Measurements from ENCODE around the gene RPTOR. TPM values are rescaled to one million over a fixed set of nuclear protein-coding genes. Genes with fewer than 3 reads are reported as not detected.

RPTOR gene
- total RNA-seq, 1 experiment from 2014 or later: 30.6 TPM

DNA sequence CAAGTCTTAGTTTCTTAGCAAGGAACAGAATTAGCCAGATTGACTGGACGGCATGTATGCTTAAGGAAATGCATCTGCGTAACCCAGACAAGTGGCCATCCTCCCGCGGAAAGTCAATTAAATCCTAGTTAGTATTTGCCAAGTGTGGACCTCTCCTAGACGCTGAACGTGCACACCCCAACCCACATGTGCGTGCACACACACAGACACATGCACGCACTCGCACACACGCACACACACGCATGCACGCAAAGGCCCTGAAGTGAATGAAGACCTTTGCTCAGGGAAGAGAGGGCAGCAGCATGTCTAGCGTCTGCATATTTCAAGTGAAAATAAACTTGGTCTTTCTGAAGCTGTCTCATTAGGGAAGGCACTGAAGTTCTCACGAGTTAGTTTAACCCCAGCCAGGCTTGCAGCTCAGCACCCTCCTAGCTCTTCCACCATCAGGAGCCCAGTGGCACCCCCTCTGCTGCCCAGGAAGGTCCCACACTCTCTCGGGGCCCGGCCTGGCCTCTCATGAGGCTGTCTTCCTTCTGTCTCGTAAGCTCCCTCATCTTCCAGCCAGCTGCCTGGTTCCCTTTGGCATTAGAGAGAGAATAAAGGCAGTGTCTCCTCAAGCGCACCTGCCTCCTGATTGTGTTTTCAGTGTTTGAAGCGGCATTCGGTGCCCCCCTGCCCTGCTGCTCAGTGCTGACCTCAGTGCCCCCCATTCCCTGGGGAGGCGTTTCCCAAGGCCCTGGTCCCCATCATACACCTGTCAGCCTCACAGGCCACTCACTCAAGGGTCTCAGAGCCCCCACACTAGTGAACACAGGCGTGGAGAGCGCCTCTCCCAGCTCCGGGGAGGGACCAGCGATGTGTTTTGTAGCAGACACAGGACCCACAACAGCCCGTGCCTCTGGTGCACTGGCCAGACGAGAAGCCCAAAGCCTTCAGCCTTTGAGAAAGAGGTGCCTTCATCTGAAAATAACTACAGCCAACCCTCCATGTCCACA lies 394.8 kb downstream of the RPTOR start:
- Histone ChIP-seq H4K20me1 (ENCODE audit: insufficient read depth, low read depth, low read length) (no peaks in the 10 kb centered on the region), H3K9ac (ENCODE audit: low read length) (no peak overlapping the region), H2AFZ (ENCODE audit: low read length) (no peak overlapping the region), H3K4me2 (ENCODE audit: low read depth, low read length, poor library complexity, severe bottlenecking) (no peak overlapping the region), H3K4me1 (ENCODE audit: low read length) (no peaks in the 10 kb centered on the region), H3K9me3 (ENCODE audit: low read length) (no peaks in the 10 kb centered on the region), H3K9me2 (replicated peaks; ENCODE audit: insufficient read depth, low read length) (no peaks in the 10 kb centered on the region), H3K79me2 (ENCODE audit: low read length) (no peaks in the 10 kb centered on the region), H3K36me3 (ENCODE audit: insufficient read depth, low read length) (no peaks in the 10 kb centered on the region), H3K27me3 (ENCODE audit: low read length) (no peaks in the 10 kb centered on the region), H3K27ac (ENCODE audit: low read length) (no peak overlapping the region), H3K4me3 (ENCODE audit: low read length) (no peak overlapping the region)
- DNase-seq: no peak

DNA sequence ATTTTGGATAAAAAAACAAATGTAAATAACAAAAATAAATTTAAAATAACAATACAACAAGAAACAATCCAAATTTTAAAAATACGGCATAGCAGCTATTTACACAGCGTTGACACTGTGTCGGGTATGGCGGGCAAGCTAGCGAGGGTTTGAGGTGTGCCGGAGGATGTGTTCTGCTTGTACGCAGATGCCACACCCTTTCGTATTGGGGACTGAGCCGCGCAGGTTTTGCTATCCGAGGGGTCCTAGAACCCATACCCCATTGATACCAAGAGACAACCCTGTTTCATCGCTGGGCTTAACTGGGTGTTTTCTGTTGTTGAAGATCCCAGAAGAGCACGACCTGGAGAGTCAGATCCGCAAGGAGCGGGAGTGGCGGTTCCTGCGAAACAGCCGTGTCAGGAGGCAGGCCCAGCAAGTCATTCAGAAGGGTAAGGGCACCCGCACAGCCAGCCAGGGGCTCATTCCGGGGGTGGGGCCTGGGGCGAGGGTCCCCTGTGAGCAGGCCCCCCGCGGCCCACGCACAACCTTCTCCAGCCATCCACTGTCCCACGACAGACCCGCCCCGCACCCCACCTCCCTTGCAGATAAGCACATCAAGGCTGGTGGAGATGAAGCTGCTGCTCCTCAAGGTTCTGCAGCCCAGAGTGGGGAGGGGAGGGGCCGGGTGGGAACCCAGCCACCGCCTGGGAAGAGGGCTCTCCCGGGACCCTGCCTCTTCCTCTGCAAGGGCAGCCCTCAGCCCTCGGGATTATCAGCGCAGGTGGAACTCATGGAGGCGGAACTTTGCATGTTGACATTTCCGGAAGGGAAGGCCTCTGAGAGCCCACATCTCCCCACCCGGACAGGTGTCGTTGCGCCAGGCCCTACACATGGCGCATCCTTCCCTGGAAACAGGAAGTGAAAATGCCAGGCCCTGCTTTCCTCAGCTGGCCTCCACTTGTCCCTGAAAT lies 395.8 kb downstream of the RPTOR start:
- Histone ChIP-seq H3K27ac (ENCODE audit: low read length) (no peak overlapping the region), H3K9ac (ENCODE audit: low read length) (no peak overlapping the region), H2AFZ (ENCODE audit: low read length) (no peak overlapping the region), H3K79me2 (ENCODE audit: low read length) (no peaks in the 10 kb centered on the region), H3K4me1 (ENCODE audit: low read length) (no peaks in the 10 kb centered on the region), H3K4me2 (ENCODE audit: low read depth, low read length, poor library complexity, severe bottlenecking) (no peak overlapping the region), H3K27me3 (ENCODE audit: low read length) (no peaks in the 10 kb centered on the region), H3K4me3 (ENCODE audit: low read length) (no peak overlapping the region), H3K9me3 (ENCODE audit: low read length) (no peaks in the 10 kb centered on the region), H4K20me1 (ENCODE audit: insufficient read depth, low read depth, low read length) (no peaks in the 10 kb centered on the region), H3K9me2 (replicated peaks; ENCODE audit: insufficient read depth, low read length) (no peaks in the 10 kb centered on the region), H3K36me3 (ENCODE audit: insufficient read depth, low read length) (no peaks in the 10 kb centered on the region)
- DNase-seq: no peak

DNA sequence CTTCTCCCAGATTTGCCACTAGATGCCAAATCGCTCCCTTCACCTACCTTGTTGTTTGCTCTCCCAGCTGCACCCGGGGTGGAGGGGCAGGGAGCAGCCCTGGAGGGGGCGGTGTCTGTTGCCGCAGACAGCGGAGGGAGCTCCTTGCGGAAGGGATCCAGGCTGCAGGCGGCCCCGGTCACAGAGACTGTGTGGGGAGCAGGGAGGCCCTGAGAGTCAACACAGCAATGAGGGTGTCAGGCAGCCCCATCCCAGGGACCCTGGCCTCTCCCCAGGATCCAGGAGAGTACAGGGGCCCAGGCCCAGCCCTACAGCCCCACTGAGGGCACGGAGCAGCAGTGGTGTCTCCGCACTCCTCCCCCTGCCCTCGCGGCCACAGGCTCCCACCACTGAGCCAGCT lies 396.5 kb downstream of the RPTOR start:
- Histone ChIP-seq H2AFZ (ENCODE audit: low read length) (no peak overlapping the region), H3K9me3 (ENCODE audit: low read length) (no peaks in the 10 kb centered on the region), H3K79me2 (ENCODE audit: low read length) (no peaks in the 10 kb centered on the region), H3K4me2 (ENCODE audit: low read depth, low read length, poor library complexity, severe bottlenecking) (no peak overlapping the region), H3K36me3 (ENCODE audit: insufficient read depth, low read length) (no peaks in the 10 kb centered on the region), H3K27ac (ENCODE audit: low read length) (no peak overlapping the region), H3K27me3 (ENCODE audit: low read length) (no peaks in the 10 kb centered on the region), H4K20me1 (ENCODE audit: insufficient read depth, low read depth, low read length) (no peaks in the 10 kb centered on the region), H3K4me3 (ENCODE audit: low read length) (no peak overlapping the region), H3K9me2 (replicated peaks; ENCODE audit: insufficient read depth, low read length) (no peaks in the 10 kb centered on the region), H3K9ac (ENCODE audit: low read length) (no peak overlapping the region), H3K4me1 (ENCODE audit: low read length) (no peaks in the 10 kb centered on the region)
- DNase-seq: no peak

DNA sequence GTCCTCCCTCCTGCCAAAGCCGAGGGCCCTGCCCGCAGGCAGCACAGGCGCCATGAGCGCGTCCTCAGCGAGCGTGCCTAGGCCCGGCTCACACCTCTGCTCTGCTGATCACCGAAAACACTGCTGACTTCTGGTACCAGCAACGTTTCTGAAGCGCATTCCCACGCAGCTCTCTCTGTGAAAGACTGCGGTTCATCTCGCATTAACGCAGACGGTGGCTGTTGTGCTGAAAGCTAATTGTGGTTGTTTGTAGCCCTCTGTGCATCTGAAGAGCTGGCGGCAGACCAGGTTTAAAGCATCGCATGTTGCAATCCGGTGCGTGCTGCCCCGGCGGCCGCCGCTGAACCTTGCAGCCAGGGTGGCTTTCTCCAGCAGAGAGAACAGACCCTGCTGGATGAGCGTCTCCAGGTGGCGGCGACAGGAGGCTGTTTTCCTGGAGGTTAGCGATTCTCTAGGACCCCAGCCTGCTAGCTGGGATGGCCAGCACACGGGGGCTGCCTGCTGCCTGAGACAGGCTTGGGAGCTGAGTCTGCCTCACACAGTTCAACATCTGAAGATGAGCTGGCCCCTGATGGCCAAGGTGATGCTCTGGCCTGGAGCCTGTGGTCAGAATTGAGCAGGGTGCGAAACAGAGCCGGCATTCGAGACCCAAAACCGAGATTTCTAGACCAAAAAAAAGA lies 397.2 kb downstream of the RPTOR start:
- Histone ChIP-seq H3K27ac (ENCODE audit: low read length) (no peak overlapping the region), H3K9me2 (replicated peaks; ENCODE audit: insufficient read depth, low read length) (no peaks in the 10 kb centered on the region), H2AFZ (ENCODE audit: low read length) (no peak overlapping the region), H3K27me3 (ENCODE audit: low read length) (no peaks in the 10 kb centered on the region), H3K36me3 (ENCODE audit: insufficient read depth, low read length) (no peaks in the 10 kb centered on the region), H3K9me3 (ENCODE audit: low read length) (no peaks in the 10 kb centered on the region), H3K79me2 (ENCODE audit: low read length) (no peaks in the 10 kb centered on the region), H3K9ac (ENCODE audit: low read length) (no peak overlapping the region), H3K4me1 (ENCODE audit: low read length) (no peaks in the 10 kb centered on the region), H3K4me2 (ENCODE audit: low read depth, low read length, poor library complexity, severe bottlenecking) (no peak overlapping the region), H3K4me3 (ENCODE audit: low read length) (no peak overlapping the region), H4K20me1 (ENCODE audit: insufficient read depth, low read depth, low read length) (no peaks in the 10 kb centered on the region)
- DNase-seq: no peak

DNA sequence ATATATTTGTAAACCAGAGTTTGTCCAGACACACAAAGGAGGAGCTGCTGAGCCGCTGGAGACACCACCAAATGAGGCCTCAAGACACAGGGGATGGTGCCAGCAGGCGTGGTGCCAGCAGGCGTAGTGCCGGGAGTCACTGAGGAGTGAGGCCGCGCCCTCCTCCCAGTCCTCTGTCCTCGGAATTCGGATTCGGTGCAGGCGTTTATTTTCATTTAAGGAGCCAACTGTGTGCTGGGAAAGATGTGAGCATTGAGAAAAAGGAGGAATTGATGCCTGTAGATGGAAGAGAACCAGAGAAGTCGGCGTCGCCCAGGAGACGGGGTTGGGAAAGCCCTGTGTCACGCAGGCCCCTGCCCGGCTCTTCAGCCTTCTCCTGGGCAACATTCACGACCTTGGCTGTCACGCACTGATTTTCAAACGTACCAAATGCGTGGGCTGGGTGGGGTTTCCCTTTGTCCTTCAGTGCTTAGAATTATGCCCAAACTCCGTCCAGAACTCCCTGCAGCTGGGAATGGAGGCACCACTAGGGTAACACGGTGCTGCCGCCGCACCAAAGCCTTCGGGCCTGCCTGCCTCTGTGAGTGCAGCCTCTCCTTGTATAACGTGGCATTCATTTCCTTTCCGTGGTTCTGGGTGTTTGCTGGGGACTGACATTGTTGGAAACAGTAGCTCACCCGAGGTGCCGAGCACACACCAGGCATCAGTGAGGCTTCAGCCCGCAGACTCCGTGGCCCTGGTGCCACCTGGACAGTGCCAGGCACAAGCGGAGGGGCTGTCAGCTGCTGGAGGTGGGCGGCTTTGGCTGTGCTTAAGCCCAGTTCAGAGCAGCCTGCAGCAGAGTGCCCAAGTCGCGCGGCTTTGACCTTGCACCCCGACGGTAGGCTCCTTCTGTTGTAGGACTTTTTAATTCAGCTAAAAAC lies 398.0 kb downstream of the RPTOR start:
- Histone ChIP-seq H3K79me2 (ENCODE audit: low read length) (no peaks in the 10 kb centered on the region), H3K4me1 (ENCODE audit: low read length) (no peaks in the 10 kb centered on the region), H3K9me3 (ENCODE audit: low read length) (no peaks in the 10 kb centered on the region), H3K36me3 (ENCODE audit: insufficient read depth, low read length) (no peaks in the 10 kb centered on the region), H4K20me1 (ENCODE audit: insufficient read depth, low read depth, low read length) (no peaks in the 10 kb centered on the region), H3K27me3 (ENCODE audit: low read length) (no peaks in the 10 kb centered on the region), H3K9me2 (replicated peaks; ENCODE audit: insufficient read depth, low read length) (no peaks in the 10 kb centered on the region), H3K9ac (ENCODE audit: low read length) (no peak overlapping the region), H3K4me2 (ENCODE audit: low read depth, low read length, poor library complexity, severe bottlenecking) (no peak overlapping the region), H3K4me3 (ENCODE audit: low read length) (no peak overlapping the region), H2AFZ (ENCODE audit: low read length) (no peak overlapping the region), H3K27ac (ENCODE audit: low read length) (no peak overlapping the region)
- DNase-seq: no peak

DNA sequence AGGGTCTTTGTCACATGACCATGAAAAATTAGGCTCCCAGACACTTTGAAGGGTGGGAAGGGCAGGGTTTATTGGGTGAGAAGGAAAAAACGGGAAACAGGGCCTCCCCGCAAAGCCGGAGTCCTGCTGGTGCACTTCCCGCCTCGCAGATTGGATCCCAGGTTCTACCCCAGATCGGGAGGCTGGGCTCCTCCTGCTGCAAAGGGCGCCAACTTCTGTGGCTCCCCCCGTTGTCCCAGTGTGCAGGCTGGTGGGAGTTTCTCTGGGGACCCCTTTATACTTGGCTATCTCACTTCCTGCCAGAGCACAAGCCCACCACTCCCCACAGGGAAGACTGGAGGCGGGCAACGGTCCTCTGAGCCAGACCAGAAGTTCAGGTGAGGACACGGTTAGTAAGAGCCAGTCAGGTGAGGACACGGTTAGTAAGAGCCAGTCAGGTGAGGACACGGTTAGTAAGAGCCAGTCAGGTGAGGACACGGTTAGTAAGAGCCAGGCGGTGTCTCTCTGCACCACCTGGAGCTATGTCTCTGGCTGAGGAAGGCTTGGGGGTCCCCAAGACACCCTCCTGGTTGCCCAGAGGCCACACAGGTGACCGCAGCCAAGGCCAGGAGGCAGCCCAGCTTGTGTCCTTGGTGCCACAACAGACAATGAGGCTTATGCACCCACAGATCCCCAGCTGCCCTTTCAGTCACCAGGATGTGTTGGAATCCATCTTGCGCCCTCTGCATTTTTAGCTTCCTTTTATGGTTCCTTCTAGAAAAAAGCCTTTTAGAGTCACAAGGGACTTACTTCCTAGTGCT lies 398.9 kb downstream of the RPTOR start:
- Histone ChIP-seq H3K9me3 (ENCODE audit: low read length) (no peaks in the 10 kb centered on the region), H2AFZ (ENCODE audit: low read length) (no peak overlapping the region), H3K79me2 (ENCODE audit: low read length) (no peaks in the 10 kb centered on the region), H3K36me3 (ENCODE audit: insufficient read depth, low read length) (no peaks in the 10 kb centered on the region), H3K9me2 (replicated peaks; ENCODE audit: insufficient read depth, low read length) (no peaks in the 10 kb centered on the region), H3K4me3 (ENCODE audit: low read length) (no peak overlapping the region), H3K9ac (ENCODE audit: low read length) (no peak overlapping the region), H3K4me2 (ENCODE audit: low read depth, low read length, poor library complexity, severe bottlenecking) (no peak overlapping the region), H3K27ac (ENCODE audit: low read length) (no peak overlapping the region), H3K27me3 (ENCODE audit: low read length) (no peaks in the 10 kb centered on the region), H3K4me1 (ENCODE audit: low read length) (no peaks in the 10 kb centered on the region), H4K20me1 (ENCODE audit: insufficient read depth, low read depth, low read length) (no peaks in the 10 kb centered on the region)
- no peak for DNase-seq

DNA sequence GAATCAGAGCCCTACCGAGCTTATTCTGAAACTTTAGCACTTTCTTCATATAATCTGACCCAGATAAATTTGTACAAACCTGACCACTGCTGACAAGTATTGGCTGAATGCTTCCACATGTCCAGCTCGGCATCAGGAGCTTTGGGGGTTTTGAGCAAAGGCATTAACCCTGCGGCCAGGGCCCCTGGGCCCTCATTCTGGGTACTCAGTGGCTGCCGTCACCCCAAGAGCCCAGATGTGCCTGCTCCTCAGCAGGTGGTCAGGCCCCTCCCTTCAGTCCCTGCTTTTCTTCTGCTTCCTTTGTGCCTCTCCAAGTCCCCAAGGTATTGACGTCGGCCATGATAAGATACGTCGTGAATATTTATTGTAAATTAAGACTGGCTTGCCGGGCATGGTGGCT lies 399.7 kb downstream of the RPTOR start:
- Histone ChIP-seq H3K27me3 (ENCODE audit: low read length) (no peaks in the 10 kb centered on the region), H3K9ac (ENCODE audit: low read length) (no peak overlapping the region), H4K20me1 (ENCODE audit: insufficient read depth, low read depth, low read length) (no peaks in the 10 kb centered on the region), H3K36me3 (ENCODE audit: insufficient read depth, low read length) (no peaks in the 10 kb centered on the region), H3K79me2 (ENCODE audit: low read length) (no peaks in the 10 kb centered on the region), H3K9me2 (replicated peaks; ENCODE audit: insufficient read depth, low read length) (no peaks in the 10 kb centered on the region), H3K4me1 (ENCODE audit: low read length) (no peaks in the 10 kb centered on the region), H2AFZ (ENCODE audit: low read length) (no peak overlapping the region), H3K4me3 (ENCODE audit: low read length) (no peak overlapping the region), H3K9me3 (ENCODE audit: low read length) (no peaks in the 10 kb centered on the region), H3K27ac (ENCODE audit: low read length) (no peak overlapping the region), H3K4me2 (ENCODE audit: low read depth, low read length, poor library complexity, severe bottlenecking) (no peak overlapping the region)
- no peak for DNase-seq

Data from Karpas-422 (cell line).